Measurements from ENCODE around the gene PPFIA3. TPM values are rescaled to one million over a fixed set of nuclear protein-coding genes. Genes with fewer than 3 reads are reported as not detected.

The PPFIA3 gene
- total and polyA plus RNA-seq, 2 of the 8 experiments (the other 6 are each of a cell fraction or from before 2014, with no cell fraction given): 15.9 to 25.3 TPM

GRCh38 chr19:49148784-49149651, 29.7 kb downstream of the PPFIA3 start:
- H3K9ac ChIP-seq (replicated peaks in 1 of 4; ENCODE audit: extremely low read depth in 1 of 4, low read depth in 3 of 4, low read length in 3 of 4): peak overlapping the region in 3 of 4 experiments; percentile 40 to 72 (median 70); a peak in 5 of 7 replicates
- peak overlapping the region; percentile 87; the same call in 1 of the 2 replicates for H2BK20ac ChIP-seq (ENCODE audit: low read length)
- peaks cover 0 to 22% (median 9%) of the 10 kb centered on the region in 4 experiments; a peak in 6 of 7 replicates for H3K4me1 ChIP-seq (replicated peaks in 1 of 4; ENCODE audit: control insufficient read depth in 3 of 4, insufficient read depth in 4 of 4, low read length in 3 of 4)
- H3K27me3 ChIP-seq (replicated peaks in 1 of 4; ENCODE audit: control insufficient read depth in 3 of 4, extremely low read depth in 1 of 4, insufficient read depth in 3 of 4, low read length in 3 of 4): peaks cover 0 to 5% (median 2%) of the 10 kb centered on the region in 4 experiments; a peak in 2 of 7 replicates
- H4K20me1 ChIP-seq (replicated peaks in 1 of 2; ENCODE audit: control insufficient read depth in 1 of 2, insufficient read depth in 2 of 2, low read length in 2 of 2): peaks cover 0 to 2% of the 10 kb centered on the region in 2 experiments
- peaks cover 27% of the 10 kb centered on the region for H3K23me2 ChIP-seq (ENCODE audit: low read depth, low read length)
- 4% methylated on average over 42 of the region's 49 CpGs; no CpG with 5 or more reads in 1 of the 2 experiments for WGBS, 2 experiments (ENCODE audit: extremely low coverage in 1 of 2, insufficient coverage in 1 of 2, insufficient read length in 1 of 2, insufficient replicate concordance in 2 of 2, low coverage in 1 of 2, low lambda C conversion rate in 2 of 2, missing lambda C conversion rate in 1 of 2)
- DNase-seq (ENCODE audit: low read depth in 1 of 2, low spot score in 2 of 2): peak in 1 of 2 experiments; percentile 100
- peak overlapping the region; percentile 82 for H2BK120ac ChIP-seq (replicated peaks; ENCODE audit: low read depth, low read length)
- H2AFZ ChIP-seq (ENCODE audit: low read length): no peak overlapping the region
- H3K56ac ChIP-seq (replicated peaks; ENCODE audit: insufficient read length, low read depth, low read length): peak overlapping the region; percentile 70
- H3K27ac ChIP-seq (ENCODE audit: low read depth, low read length): peak overlapping the region; percentile 65; the same call in 1 of the 2 replicates
- peak overlapping the region; percentile 11; the same call in 1 of the 2 replicates for H4K8ac ChIP-seq (ENCODE audit: extremely low read depth, insufficient read depth, low read length)
- no peak overlapping the region for H2AK5ac ChIP-seq (ENCODE audit: low read depth, low read length)
- H3K23ac ChIP-seq (ENCODE audit: insufficient read length): no peak overlapping the region
- FAIRE-seq: peak; percentile 28
- peak overlapping the region; percentile 87; the same call in 1 of the 2 replicates for H2BK5ac ChIP-seq (ENCODE audit: low read depth, low read length)
- H3K4ac ChIP-seq (replicated peaks; ENCODE audit: insufficient read length, low read depth, low read length): peak overlapping the region; percentile 8
- H3K4me2 ChIP-seq (ENCODE audit: insufficient read depth in 1 of 2, low read depth in 2 of 2, low read length in 2 of 2): peak overlapping the region; percentile 85 to 95
- ChIA-PET POLR2A (ENCODE audit: partially characterized antibody) (interaction anchor here (0.8 to 5.6 kb wide), 22 partner anchors 10 to 746 kb away, joined by 3 to 47 read pairs (median 4); partner anchors contain the start of genes LIN7B, PPFIA3 and TRPM4), CTCF (ENCODE audit: partially characterized antibody) (interaction anchor here (0.6 to 5.0 kb wide), 13 partner anchors 9 to 776 kb away, joined by 3 to 38 read pairs (median 7); partner anchors contain the start of genes KCNA7, LIN7B and PPFIA3)
- peak overlapping the region; percentile 65; the same call in 1 of the 2 replicates for H2BK15ac ChIP-seq (ENCODE audit: low read length)
- H2BK12ac ChIP-seq (ENCODE audit: low read depth, low read length): peak overlapping the region; percentile 85
- 0 out of 2 replicates have a peak, but pooled peaks cover 2% of the 10 kb centered on the region for H3K79me1 ChIP-seq (ENCODE audit: low read depth, low read length)
- H3K18ac ChIP-seq (ENCODE audit: extremely low read depth, low read length): peak overlapping the region; percentile 91
- H3K14ac ChIP-seq (ENCODE audit: insufficient read length): no peak overlapping the region
- peak overlapping the region; percentile 83 for H4K91ac ChIP-seq (replicated peaks; ENCODE audit: insufficient read length, low read length)
- no peaks in the 10 kb centered on the region for H3K79me2 ChIP-seq (ENCODE audit: control insufficient read depth in 1 of 2, insufficient read depth in 2 of 2, low read length in 2 of 2)
- no peaks in the 10 kb centered on the region for H3K9me3 ChIP-seq (ENCODE audit: insufficient read depth in 2 of 2, low read depth in 1 of 2, low read length in 1 of 2)
- no peaks in the 10 kb centered on the region for H3K36me3 ChIP-seq (ENCODE audit: control insufficient read depth in 2 of 4, insufficient read depth in 4 of 4, low read length in 3 of 4)
- peak overlapping the region; percentile 28 for H4K5ac ChIP-seq (ENCODE audit: insufficient read length, low read depth, low read length)
- peak overlapping the region; percentile 69 to 97 (median 90) for H3K4me3 ChIP-seq (ENCODE audit: extremely low read depth in 1 of 4, insufficient read depth in 2 of 4, low read depth in 3 of 4, low read length in 4 of 4)
- TF ChIP-seq SIX5 (IDR thresholded peaks at IDR 0.05; ENCODE audit: low read depth, low read length): peak; percentile 40
- no peak for TF ChIP-seq NANOG (IDR thresholded peaks at IDR 0.05; ENCODE audit: insufficient read depth, low read depth, low read length, poor library complexity, severe bottlenecking)
- TF ChIP-seq RXRA (IDR thresholded peaks at IDR 0.05; ENCODE audit: insufficient read depth, low read depth, low read length): no peak
- no peak for TF ChIP-seq TEAD4 (IDR thresholded peaks at IDR 0.05; ENCODE audit: low read depth, low read length)
- no peak for TF ChIP-seq SAP30 (IDR thresholded peaks at IDR 0.05; ENCODE audit: insufficient read depth, insufficient replicate concordance, low read length)
- TF ChIP-seq CBX5 (IDR thresholded peaks at IDR 0.05; ENCODE audit: low read depth, low read length): no peak
- TF ChIP-seq MAFK (IDR thresholded peaks at IDR 0.05; ENCODE audit: low read depth, low read length): no peak
- no peak for TF ChIP-seq EZH2 (IDR thresholded peaks at IDR 0.05; ENCODE audit: low read depth, low read length, severe bottlenecking)

Data from H1 (cell line).